ENCODE measurements around the gene IER3.
"Not testable (repeated sequence)": the region's sequence is repeated elsewhere in the genome, so short reads cannot be mapped to it uniquely, and the experiment has no call there.

The IER3 gene

GRCh38 chr6:30726506-30727413 is 17.6 kb downstream of the IER3 start:
- TF ChIP-seq CTCF (IDR thresholded peaks at IDR 0.05; ENCODE audit: low read depth, low read length) = no peak
- peak in 1 of 2 donors; percentile 63 for DNase-seq (ENCODE audit: low read depth in 2 of 2)
- no peak overlapping the region for H3K4me3 ChIP-seq (replicated peaks in 1 of 2; ENCODE audit: low read depth in 2 of 2, low read length in 2 of 2)

GRCh38 chr6:30725713-30726505 is 18.4 kb downstream of the IER3 start:
- peak; percentile 37 to 73 for DNase-seq (ENCODE audit: low read depth in 2 of 2)
- no peak for TF ChIP-seq CTCF (IDR thresholded peaks at IDR 0.05; ENCODE audit: low read depth, low read length)
- H3K4me3 ChIP-seq (replicated peaks in 1 of 2; ENCODE audit: low read depth in 2 of 2, low read length in 2 of 2) = no peak overlapping the region

- TF ChIP-seq CTCF (IDR thresholded peaks at IDR 0.05; ENCODE audit: low read depth, low read length) = no peak
- H3K4me3 ChIP-seq (replicated peaks in 1 of 2; ENCODE audit: low read depth in 2 of 2, low read length in 2 of 2) = peak overlapping the region in 1 of 2 donors; percentile 10
- peak in 1 of 2 donors; percentile 39 for DNase-seq (ENCODE audit: low read depth in 2 of 2)
Observed at GRCh38 chr6:30724906-30725667, 19.3 kb downstream of the IER3 start.

- H3K4me3 ChIP-seq (replicated peaks in 1 of 2; ENCODE audit: low read depth in 2 of 2, low read length in 2 of 2) = peak overlapping the region in 1 of 2 donors; percentile 95
Observed at GRCh38 chr6:30723843-30724741, 20.3 kb downstream of the IER3 start.

GRCh38 chr6:30723159-30723842 is 21.0 kb downstream of the IER3 start:
- H3K4me3 ChIP-seq (replicated peaks in 1 of 2; ENCODE audit: low read depth in 2 of 2, low read length in 2 of 2) = peak overlapping the region in 1 of 2 donors; percentile 95
- DNase-seq (ENCODE audit: low read depth in 2 of 2) = not testable (repeated sequence)

More at GRCh38 chr6:30723843-30724741, 20.3 kb downstream of the IER3 start:
- peak in 1 of 2 donors; percentile 38 for DNase-seq (ENCODE audit: low read depth in 2 of 2)

GRCh38 chr6:30722280-30723112 is 21.9 kb downstream of the IER3 start:
- peak; percentile 82 to 83 for DNase-seq (ENCODE audit: low read depth in 2 of 2)
- peak overlapping the region; percentile 86 to 95 for H3K4me3 ChIP-seq (replicated peaks in 1 of 2; ENCODE audit: low read depth in 2 of 2, low read length in 2 of 2)
- peak; percentile 89 for TF ChIP-seq CTCF (IDR thresholded peaks at IDR 0.05; ENCODE audit: low read depth, low read length)

- peak; percentile 50 to 66 for DNase-seq (ENCODE audit: low read depth in 2 of 2)
- H3K4me3 ChIP-seq (replicated peaks in 1 of 2; ENCODE audit: low read depth in 2 of 2, low read length in 2 of 2) = peak overlapping the region; percentile 86 to 95
Observed at GRCh38 chr6:30722025-30722279, 22.4 kb downstream of the IER3 start.
